Thoracic aorta (tissue), 2 donors: ENCODE measurements around the gene XK. TPM values are rescaled to one million over a fixed set of nuclear protein-coding genes. Genes with fewer than 3 reads are reported as not detected.

ENCODE experiments used
- ATAC-seq: fragments of 150-250 bp; one replicate; pipeline ENCODE4 v1.8.0; 2017; ENCODE audit warnings: low read depth; ENCODE audit not compliant: insufficient number of reproducible peaks, low FRiP score
- DNase-seq: peaks from one replicate; pipeline ENCODE4 v3.0.0-alpha.2; 2020; ENCODE audit warnings: low spot score
- H3K27ac ChIP-seq, 2 donors: fragments of 200-600 bp; sonication (generic); 1 replicate in 1 of 2; 2 replicates in 1 of 2; pipeline ENCODE4 v1.5.1; 2016; ENCODE audit warnings: mild to moderate bottlenecking in 2 of 2, moderate library complexity in 2 of 2
- H3K27me3 ChIP-seq: fragments of 200-600 bp; sonication (generic); replicated peaks from 2 replicates; pipeline ENCODE4 v1.6.0; 2016; ENCODE audit warnings: mild to moderate bottlenecking; ENCODE audit not compliant: insufficient read depth
- H3K36me3 ChIP-seq: fragments of 200-600 bp; sonication (generic); one replicate; pipeline ENCODE4 v1.5.1; 2016
- H3K4me1 ChIP-seq, 2 donors: fragments of 200-600 bp; sonication (generic); 1 replicate in 1 of 2; 2 replicates in 1 of 2; pipeline versions ENCODE4 v1.5.1 to v1.6.0; 2016; ENCODE audit warnings: low read depth in 2 of 2, mild to moderate bottlenecking in 1 of 2; ENCODE audit not compliant: control insufficient read depth in 1 of 2
- H3K4me3 ChIP-seq: fragments of 200-600 bp; sonication (generic); 2 replicates; pipeline ENCODE4 v1.5.1; 2016; ENCODE audit warnings: mild to moderate bottlenecking
- H3K9me3 ChIP-seq: fragments of 200-600 bp; sonication (generic); 2 replicates; pipeline ENCODE4 v1.5.1; 2016
- total RNA-seq, 2 donors: library from RNA; depleted of rRNA; stranded (reverse); fragments of >200 nt; gene quantifications; one replicate each; pipeline versions ENCODE4 v1.1.0 to v1.2.3, GENCODE V29; 2016
- TF ChIP-seq, protein P1 (sequence below): fragments of 200-600 bp; sonication (generic); IDR thresholded peaks from one replicate; pipeline ENCODE4 v1.5.1; 2019; ENCODE audit warnings: antibody characterized with exemption

The XK gene
- total RNA-seq, 2 donors from 2014 or later: 1.5 to 1.6 TPM

DNA sequence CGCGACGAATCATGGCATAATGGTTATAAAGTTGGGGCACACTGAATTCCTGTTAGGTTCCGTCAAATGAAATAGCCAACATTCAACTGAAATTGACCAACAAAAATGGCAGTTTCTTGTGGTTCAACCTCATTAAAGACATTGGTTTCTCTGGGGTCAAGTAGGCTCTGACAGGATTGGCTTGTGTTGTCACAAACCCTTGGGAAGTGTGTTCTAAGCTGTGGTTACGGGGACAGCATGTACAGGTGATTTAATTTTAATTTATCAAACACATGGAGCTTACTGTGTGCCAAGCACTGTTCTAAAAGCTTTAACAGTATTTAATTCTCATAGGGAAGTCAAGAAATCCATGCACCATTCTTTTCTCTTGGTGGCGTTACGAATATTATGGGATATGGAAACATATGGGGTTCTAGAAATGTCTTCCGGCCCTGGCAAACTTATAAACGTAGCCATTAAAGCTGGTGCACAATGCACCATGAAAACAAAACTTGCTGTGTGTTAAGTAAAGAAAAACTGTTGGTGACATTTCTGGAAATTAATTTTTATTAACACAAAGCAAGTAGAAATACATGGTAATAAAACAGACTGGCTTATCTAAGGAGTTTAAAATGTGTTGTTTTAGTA, 891 bp downstream of the XK start:
- H3K9me3 ChIP-seq: no peaks in the 10 kb centered on the region
- no peak for DNase-seq
- peaks cover 0 to 11% of the 10 kb centered on the region in 2 donors for H3K4me1 ChIP-seq
- no peak for ATAC-seq
- peak overlapping the region; percentile 72 for H3K4me3 ChIP-seq
- TF ChIP-seq, protein P1, sequence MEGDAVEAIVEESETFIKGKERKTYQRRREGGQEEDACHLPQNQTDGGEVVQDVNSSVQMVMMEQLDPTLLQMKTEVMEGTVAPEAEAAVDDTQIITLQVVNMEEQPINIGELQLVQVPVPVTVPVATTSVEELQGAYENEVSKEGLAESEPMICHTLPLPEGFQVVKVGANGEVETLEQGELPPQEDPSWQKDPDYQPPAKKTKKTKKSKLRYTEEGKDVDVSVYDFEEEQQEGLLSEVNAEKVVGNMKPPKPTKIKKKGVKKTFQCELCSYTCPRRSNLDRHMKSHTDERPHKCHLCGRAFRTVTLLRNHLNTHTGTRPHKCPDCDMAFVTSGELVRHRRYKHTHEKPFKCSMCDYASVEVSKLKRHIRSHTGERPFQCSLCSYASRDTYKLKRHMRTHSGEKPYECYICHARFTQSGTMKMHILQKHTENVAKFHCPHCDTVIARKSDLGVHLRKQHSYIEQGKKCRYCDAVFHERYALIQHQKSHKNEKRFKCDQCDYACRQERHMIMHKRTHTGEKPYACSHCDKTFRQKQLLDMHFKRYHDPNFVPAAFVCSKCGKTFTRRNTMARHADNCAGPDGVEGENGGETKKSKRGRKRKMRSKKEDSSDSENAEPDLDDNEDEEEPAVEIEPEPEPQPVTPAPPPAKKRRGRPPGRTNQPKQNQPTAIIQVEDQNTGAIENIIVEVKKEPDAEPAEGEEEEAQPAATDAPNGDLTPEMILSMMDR: no peak
- no peaks in the 10 kb centered on the region for H3K27me3 ChIP-seq
- H3K27ac ChIP-seq: peak overlapping the region in 1 of 2 donors; percentile 78
- no peaks in the 10 kb centered on the region for H3K36me3 ChIP-seq

DNA sequence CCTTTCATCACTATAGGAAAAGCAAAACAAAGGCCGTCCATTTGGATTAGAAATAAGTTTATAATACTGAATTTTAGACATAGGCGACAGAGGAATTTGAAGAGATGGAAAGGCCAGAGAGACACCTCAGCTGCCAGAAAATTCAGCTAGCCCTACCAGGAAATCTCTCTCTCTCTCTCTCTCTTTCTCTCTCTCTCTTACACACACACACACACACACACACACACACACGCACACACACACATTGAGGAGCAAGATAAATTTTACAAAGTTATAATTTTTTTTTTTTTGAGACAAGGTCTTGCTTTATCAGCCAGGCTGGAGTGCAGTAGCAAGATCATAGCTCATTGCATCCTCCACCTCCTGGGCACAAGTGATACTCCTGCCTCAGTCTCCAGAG, 1.4 kb downstream of the XK start:
- Histone ChIP-seq H3K27ac (no peak overlapping the region), H3K4me1 (peaks cover 0 to 11% of the 10 kb centered on the region in 2 donors), H3K9me3 (no peaks in the 10 kb centered on the region), H3K4me3 (no peak overlapping the region), H3K36me3 (no peaks in the 10 kb centered on the region), H3K27me3 (no peaks in the 10 kb centered on the region)
- DNase-seq (no peak), ATAC-seq (no peak)
- TF ChIP-seq, protein P1: no peak

DNA sequence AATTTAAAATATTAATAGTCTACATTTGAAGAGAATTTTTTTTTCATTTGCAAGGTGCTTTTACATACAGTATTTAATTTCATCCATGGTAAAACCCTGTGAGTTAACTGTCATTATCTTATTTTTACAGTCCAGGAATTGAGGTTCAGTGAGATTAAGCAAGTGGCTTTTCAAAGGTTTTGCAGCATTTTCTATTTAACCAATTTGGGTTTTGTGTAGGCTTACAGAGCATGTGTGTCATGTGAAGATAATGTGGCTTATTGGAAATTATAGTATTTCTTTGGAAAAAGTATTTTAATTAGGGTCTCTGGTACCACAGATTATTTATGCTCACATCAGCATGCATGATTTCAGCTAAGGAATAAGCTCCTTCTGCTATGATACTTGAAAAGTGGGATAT, 4.5 kb downstream of the XK start:
- H3K4me1 ChIP-seq: peaks cover 0 to 1% of the 10 kb centered on the region in 2 donors
- H3K9me3 ChIP-seq: no peaks in the 10 kb centered on the region
- no peak for ATAC-seq
- TF ChIP-seq, protein P1: no peak
- no peak overlapping the region for H3K27ac ChIP-seq
- no peak for DNase-seq
- H3K36me3 ChIP-seq: no peaks in the 10 kb centered on the region
- no peaks in the 10 kb centered on the region for H3K27me3 ChIP-seq
- no peak overlapping the region for H3K4me3 ChIP-seq

DNA sequence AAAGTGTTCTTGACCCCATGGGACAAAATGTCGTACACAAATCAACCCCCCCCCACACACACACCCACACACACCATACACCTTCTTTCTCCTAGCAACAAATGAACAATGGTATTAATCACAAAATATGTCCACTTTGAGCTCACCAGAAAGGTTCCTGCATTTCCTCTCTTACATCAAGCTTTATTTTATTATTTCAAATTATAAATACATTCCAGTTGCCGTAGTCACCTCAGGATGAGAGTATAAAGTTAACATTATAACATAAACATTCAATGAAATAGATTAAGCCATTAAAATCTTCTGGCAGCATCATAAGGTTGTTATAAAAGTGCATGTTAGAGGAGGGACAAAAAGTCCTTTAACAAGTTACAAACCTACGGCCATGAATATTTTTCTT, 7.3 kb downstream of the XK start:
- H3K27ac ChIP-seq: no peak overlapping the region
- no peaks in the 10 kb centered on the region for H3K27me3 ChIP-seq
- no peaks in the 10 kb centered on the region for H3K36me3 ChIP-seq
- no peak for ATAC-seq
- H3K9me3 ChIP-seq: no peaks in the 10 kb centered on the region
- DNase-seq: no peak
- H3K4me3 ChIP-seq: no peak overlapping the region
- no peaks in the 10 kb centered on the region for H3K4me1 ChIP-seq
- TF ChIP-seq, protein P1: no peak

DNA sequence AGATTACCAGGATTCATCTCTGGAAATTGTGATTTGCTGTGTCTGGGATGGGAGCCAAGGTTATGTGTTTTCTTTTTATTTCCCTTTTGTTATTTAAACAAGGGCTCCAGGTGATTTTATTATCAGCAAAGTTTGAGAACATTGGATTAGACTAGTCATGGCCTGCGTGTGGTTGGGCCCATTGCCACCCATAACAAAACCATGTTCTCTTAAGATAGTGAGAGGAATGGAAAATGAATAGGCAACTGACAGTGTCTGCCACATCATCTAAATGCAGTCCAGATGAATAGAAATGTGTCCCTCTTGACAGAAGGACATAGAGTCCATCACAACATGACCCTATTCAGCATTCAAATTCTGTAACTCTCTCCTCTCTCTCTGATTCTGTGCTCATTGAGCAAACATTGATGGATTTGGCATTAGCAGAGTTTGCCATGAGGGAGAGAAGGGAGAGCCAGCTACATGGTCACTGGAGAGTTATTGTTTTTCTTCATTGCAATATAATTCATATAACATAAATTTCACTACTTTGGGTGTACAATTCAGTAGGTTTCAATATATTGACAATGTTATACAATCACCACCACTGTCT, 11.7 kb downstream of the XK start:
- Histone ChIP-seq H3K4me1 (no peaks in the 10 kb centered on the region), H3K9me3 (no peaks in the 10 kb centered on the region), H3K4me3 (no peak overlapping the region), H3K36me3 (no peaks in the 10 kb centered on the region), H3K27me3 (no peaks in the 10 kb centered on the region), H3K27ac (no peak overlapping the region)
- DNase-seq: no peak
- TF ChIP-seq, protein P1: no peak
- ATAC-seq: no peak
